ENCODE data around the gene PEX14.

DNA sequence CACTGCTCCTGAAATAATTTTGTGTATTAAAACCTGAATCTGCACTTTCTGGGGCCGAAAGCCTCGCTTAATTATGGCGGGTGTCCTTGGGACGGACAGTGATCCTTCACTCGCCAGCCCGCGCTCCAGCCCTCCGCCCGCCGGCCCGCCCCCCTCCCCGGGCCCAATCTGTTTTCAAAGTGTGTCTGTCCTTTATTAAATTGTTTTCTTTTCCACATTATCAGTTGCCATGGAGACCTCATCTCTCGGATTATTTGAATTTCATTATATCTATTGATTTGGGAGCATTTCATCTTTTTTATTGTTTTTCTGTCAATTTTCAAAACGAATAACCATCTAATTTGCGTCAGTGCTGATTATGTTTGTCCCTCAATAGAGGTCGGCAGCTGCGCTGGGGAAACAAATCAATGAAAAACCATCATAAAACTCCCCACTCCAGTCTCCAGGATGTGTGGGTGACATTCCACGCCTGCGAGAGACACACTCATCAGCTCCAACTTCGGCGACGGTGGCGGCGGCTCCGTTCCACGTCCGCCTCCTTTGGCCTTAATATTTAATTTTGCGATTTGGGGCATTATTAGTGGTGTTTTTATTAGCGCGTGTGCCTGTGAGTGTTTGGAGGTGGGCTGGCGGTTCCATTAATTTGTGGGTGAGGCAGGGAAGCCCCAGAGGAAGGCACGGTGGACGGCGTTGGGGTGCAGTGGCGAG is 197.7 kb downstream of the PEX14 start:
- TF ChIP-seq JUNB (CRISPR knock-in tag; conservative IDR thresholded peaks at IDR 0.05) (no peak), MCM5 (IDR thresholded peaks at IDR 0.05; ENCODE audit: low read depth) (no peak)
